HG03159 (cell line): ENCODE results near the gene TNFSF13.

Experiments
- ATAC-seq: cut with Tn5 transposase; IDR thresholded peaks from one replicate; pipeline ENCODE4 v1.9.1; 2021; ENCODE audit warnings: mild to moderate bottlenecking, moderate library complexity; ENCODE audit not compliant: unreplicated experiment

Gene TNFSF13

GRCh38 chr17:7574176-7574953 is 15.8 kb downstream of the TNFSF13 start:
- ATAC-seq: no peak

DNA sequence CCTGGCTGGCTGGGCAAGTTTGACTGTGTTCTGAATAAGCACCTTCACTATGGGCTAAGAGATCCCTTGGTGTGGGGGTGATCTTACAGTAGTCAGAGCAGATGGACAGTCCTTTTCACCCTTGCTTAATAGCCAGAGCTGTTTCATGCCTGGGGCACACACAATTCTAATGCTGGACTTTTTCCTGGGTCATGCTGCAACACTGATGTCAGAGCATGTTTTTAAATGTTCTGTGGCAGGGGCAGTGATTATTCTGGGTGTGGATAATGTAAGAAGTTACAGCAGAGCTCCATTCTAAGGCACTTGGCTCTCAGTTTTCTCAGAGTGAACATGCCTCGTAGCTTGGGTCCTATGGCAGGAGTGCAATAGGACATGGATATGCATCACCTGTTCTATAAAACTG is 16.9 kb downstream of the TNFSF13 start:
- no peak for ATAC-seq

DNA sequence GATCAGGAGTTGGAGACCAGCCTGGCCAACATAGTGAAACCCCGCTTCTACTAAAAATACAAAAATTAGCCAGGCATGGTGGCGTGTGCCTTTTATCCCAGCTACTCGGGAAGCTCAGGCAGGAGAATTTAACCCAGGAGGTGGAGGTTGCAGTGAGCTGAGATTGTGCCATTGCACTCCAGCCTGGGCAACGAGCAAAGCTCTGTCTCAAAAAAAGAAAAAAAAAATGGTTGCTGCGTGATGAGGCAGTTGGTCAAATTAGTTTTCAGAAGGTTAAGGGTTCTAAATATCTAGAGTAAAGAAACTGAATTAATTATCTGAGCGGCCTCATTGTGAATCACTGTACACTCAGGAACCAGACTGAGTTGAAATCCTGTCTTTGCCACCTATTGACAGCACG is 17.4 kb downstream of the TNFSF13 start:
- ATAC-seq: no peak

DNA sequence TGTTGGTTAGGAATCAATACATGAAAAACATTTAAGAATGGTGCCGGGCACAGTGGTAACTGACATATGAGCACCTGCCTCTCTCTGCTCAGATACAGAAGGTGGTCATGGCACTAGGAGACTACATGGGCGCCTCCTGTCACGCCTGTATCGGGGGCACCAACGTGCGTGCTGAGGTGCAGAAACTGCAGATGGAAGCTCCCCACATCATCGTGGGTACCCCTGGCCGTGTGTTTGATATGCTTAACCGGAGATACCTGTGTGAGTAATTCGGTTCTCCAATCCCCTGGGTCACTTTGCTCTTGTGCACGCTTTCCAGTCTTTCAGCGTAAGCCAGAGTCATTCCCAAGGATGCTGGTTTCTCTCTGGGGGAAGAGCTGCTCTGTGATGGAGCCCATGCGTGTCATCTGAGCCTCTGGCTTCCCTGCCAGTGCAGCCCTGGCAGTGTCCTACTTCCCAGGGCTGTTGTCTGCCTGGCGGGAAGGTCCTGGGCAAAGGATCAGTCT is 17.9 kb downstream of the TNFSF13 start:
- no peak for ATAC-seq

DNA sequence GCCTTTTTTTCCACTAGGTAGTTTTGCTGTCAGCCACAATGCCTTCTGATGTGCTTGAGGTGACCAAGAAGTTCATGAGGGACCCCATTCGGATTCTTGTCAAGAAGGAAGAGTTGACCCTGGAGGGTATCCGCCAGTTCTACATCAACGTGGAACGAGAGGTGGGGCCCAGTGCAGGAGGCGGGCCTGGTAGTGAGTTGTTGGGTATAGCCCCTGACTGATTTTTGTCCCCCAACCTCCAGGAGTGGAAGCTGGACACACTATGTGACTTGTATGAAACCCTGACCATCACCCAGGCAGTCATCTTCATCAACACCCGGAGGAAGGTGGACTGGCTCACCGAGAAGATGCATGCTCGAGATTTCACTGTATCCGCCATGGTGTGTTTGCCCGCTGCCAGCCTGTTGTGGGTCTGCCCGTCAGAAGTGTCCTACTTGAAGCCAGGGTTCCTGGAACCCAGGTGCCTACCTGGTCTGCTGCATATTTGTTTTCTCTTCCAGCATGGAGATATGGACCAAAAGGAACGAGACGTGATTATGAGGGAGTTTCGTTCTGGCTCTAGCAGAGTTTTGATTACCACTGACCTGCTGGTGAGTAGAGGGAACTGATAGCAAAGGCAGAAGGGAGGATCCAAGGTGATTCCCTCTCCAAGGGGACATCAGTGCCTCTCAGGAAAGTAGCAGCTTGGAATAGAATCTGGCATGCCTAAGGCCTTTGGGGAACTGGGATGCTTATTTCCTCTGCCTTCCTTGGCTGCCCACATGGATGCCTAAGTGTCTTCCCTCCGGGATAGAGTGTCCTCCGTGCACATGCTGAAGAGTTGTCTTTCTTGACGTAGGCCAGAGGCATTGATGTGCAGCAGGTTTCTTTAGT is 19.0 kb downstream of the TNFSF13 start:
- no peak for ATAC-seq

DNA sequence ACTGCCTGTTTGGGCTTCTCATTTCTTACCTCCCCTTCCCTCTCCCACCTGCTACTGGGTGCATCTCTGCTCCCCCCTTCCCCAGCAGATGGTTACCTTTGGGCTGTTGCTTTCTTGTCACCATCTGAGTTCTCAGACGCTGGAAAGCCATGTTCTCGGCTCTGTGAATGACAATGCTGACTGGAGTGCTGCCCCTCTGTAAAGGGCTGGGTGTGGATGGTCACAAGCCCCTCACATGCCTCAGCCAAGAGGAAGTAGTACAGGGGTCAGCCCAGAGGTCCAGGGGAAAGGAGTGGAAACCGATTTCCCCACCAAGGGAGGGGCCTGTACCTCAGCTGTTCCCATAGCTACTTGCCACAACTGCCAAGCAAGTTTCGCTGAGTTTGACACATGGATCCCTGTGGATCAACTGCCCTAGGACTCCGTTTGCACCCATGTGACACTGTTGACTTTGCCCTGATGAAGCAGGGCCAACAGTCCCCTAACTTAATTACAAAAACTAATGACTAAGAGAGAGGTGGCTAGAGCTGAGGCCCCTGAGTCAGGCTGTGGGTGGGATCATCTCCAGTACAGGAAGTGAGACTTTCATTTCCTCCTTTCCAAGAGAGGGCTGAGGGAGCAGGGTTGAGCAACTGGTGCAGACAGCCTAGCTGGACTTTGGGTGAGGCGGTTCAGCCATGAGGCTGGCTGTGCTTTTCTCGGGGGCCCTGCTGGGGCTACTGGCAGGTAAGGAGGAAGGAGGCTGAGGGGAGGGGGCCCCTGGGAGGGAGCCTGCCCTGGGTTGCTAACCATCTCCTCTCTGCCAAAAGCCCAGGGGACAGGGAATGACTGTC is 20.7 kb downstream of the TNFSF13 start, which contains the start of gene CD68:
TSS of gene CD68 (plus strand) at position 638 of the 833 bp plus-strand sequence. CDS start at position 678, 40 bp downstream.
- peak; percentile 34 for ATAC-seq

DNA sequence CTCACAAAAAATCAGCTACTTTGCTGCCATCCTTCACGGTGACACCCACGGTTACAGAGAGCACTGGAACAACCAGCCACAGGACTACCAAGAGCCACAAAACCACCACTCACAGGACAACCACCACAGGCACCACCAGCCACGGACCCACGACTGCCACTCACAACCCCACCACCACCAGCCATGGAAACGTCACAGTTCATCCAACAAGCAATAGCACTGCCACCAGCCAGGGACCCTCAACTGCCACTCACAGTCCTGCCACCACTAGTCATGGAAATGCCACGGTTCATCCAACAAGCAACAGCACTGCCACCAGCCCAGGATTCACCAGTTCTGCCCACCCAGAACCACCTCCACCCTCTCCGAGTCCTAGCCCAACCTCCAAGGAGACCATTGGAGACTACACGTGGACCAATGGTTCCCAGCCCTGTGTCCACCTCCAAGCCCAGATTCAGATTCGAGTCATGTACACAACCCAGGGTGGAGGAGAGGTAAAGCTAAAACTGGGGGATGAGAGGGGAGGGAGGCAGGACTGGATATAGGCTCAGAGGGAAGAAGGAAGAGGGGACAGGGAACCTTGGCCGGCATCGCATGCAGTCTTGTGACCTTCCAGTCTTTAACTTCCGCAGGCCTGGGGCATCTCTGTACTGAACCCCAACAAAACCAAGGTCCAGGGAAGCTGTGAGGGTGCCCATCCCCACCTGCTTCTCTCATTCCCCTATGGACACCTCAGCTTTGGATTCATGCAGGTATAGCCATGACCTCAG is 21.5 kb downstream of the TNFSF13 start:
- ATAC-seq: no peak

DNA sequence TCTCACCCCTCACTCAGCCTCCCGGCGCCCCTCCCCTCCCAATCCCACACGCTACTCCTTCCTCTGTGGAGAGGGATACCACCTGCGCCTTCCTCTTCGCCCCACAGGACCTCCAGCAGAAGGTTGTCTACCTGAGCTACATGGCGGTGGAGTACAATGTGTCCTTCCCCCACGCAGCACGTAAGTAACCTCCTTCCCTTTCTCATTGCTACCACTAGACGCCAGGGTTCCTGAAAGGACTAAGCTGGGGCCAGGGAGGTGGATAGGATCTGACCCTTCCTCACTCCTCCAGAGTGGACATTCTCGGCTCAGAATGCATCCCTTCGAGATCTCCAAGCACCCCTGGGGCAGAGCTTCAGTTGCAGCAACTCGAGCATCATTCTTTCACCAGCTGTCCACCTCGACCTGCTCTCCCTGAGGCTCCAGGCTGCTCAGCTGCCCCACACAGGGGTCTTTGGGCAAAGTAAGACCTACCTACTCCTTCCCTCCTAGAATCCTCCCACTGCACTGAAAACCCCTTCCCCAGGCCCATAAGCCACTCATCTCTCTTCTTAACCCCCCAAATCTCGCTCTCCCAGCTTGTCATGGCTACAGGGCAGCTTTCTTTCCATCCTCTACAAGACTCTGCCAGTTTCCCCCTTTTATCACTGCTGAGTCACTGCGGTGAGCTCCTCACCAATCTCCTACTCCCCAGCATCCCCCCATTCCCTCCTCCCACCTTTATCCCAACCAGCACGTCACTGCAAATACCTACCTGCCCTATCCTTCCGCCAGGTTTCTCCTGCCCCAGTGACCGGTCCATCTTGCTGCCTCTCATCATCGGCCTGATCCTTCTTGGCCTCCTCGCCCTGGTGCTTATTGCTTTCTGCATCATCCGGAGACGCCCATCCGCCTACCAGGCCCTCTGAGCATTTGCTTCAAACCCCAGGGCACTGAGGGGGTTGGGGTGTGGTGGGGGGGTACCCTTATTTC is 22.3 kb downstream of the TNFSF13 start:
- ATAC-seq: no peak

GRCh38 chr17:7582396-7583252 is 24.1 kb downstream of the TNFSF13 start:
- ATAC-seq: no peak

- peak; percentile 68 for ATAC-seq
These were observed 24.9 kb downstream of the TNFSF13 start, which contains the start of gene MPDU1 for GRCh38 chr17:7583253-7584109. TSS of gene MPDU1 (plus strand) at chr17:7583852. CDS start at chr17:7583863, 11 bp downstream.

DNA sequence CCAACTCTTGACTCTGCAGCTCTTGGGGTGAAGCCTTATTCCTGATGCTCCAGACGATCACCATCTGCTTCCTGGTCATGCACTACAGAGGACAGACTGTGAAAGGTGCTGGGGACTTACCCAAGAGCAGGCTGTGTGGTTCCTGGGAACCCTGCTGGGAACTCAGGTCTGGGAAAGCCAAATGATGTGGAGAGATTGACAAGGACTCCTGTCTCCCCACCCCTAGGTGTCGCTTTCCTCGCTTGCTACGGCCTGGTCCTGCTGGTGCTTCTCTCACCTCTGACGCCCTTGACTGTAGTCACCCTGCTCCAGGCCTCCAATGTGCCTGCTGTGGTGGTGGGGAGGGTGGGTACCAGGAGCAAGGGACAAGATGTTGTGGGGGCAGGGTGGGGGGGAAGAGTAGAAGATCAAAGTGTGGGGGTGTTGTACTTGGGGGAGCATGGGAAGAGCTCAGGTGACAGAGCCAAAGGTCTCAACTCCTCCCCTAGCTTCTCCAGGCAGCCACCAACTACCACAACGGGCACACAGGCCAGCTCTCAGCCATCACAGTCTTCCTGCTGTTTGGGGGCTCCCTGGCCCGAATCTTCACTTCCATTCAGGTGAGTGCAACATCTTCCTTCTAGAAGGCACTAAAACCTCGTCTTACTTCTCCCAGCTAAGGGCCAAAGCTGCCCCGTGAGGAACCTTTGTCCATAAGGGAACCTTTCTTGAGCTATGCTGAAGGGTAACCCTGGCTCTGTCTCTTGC is 28.3 kb downstream of the TNFSF13 start:
- ATAC-seq: no peak

GRCh38 chr17:7587420-7588151 is 29.0 kb downstream of the TNFSF13 start:
- ATAC-seq: no peak

DNA sequence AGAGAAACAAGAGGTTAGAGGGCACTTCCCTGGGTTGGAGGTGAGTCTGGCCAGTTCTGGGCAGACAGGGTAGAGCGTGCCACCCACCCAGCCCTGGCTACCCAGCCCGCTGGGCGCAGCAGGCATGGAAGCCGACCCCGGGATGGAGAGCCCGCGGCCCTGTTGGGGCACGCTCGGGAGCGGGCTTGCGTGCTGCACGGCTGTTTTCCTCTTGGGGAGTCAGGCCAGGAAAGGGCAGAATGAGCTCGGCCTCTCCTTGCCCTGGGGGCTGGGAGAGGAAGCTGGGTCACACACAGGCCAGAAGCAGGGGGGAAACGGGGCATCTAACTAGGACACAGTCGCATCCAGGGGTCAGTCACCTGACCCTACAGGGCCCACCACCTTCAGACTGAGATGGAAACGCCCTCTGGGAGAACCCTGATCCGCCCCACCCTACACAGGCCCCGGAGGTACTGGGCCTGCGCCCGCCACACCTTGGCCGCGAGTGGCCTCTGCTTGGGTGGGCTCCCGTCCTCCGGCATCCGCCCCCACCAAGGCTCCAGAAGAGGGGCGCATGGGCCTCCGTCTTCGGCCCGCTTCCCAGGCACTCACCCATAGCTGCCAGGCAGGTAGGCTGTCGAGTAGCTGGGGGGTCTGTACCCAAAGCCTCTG is 30.1 kb downstream of the TNFSF13 start:
- ATAC-seq: no peak

DNA sequence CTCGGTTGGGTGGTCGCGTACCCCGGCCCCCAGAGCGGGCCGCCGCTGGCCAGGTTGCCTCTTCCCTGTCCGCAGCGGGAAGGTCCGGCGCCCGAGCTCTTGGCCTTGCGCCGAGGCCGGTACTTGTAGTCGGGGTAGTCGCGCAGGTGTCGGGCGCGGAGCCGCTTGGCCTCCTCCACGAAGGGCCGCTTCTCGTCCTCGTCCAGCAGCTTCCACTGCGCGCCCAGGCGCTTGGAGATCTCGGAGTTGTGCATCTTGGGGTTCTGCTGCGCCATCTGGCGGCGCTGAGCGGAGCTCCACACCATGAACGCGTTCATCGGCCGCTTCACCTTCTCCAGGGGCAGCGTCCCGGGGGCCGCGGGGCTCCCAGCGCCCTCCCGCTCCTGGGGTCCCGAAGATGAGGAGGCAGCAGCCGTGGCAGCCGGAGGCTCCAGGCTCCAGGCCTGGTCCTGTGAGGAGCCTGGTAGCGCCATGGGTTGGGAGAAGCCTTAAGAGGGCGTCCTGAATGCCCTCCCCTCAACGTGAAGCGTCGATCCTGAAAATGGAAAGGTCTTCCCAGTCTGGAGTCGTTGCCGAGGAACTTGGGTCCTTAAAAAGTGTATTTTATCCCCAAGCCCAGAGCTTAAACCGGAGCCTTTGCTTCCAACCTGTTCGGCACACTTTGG is 30.8 kb downstream of the TNFSF13 start:
- ATAC-seq: no peak
